Measurements from ENCODE around the gene SLC4A2.
A peak's percentile ranks its signal among the peaks of the same experiment; 100 is the strongest.

Gene SLC4A2

GRCh38 chr7:151085691-151086620 is 26.6 kb downstream of the SLC4A2 start, which contains the start of gene AGAP3 (continued):
- TF ChIP-seq PATZ1 (tag by site-specific recombination; IDR thresholded peaks at IDR 0.05) (peak; percentile 89), ZNF580 (tag by site-specific recombination; IDR thresholded peaks at IDR 0.05) (no peak), ZNF768 (tag by site-specific recombination; IDR thresholded peaks at IDR 0.05) (no peak), ZNF670 (tag by site-specific recombination; IDR thresholded peaks at IDR 0.05; ENCODE audit: low read depth) (no peak), OVOL3 (tag by site-specific recombination; IDR thresholded peaks at IDR 0.05) (no peak), ZNF362 (tag by site-specific recombination; IDR thresholded peaks at IDR 0.05) (no peak), ZNF23 (tag by site-specific recombination; IDR thresholded peaks at IDR 0.05; ENCODE audit: borderline replicate concordance) (no peak), ZBTB1 (tag by site-specific recombination; IDR thresholded peaks at IDR 0.05) (no peak), MEIS1 (CRISPR knock-in tag; IDR thresholded peaks at IDR 0.05; ENCODE audit: borderline replicate concordance) (no peak), ZBTB49 (tag by site-specific recombination; IDR thresholded peaks at IDR 0.05; ENCODE audit: low read depth) (no peak), PRDM10 (tag by site-specific recombination; IDR thresholded peaks at IDR 0.05) (peak; percentile 65), ZNF2 (tag by site-specific recombination; IDR thresholded peaks at IDR 0.05) (peak; percentile 67; the same call in 1 of the 2 replicates), ZNF571 (tag by site-specific recombination; IDR thresholded peaks at IDR 0.05) (no peak), ZBTB7A (tag by site-specific recombination; IDR thresholded peaks at IDR 0.05; ENCODE audit: low read depth) (no peak), ZNF610 (tag by site-specific recombination; IDR thresholded peaks at IDR 0.05; ENCODE audit: borderline replicate concordance) (no peak), ZSCAN16 (tag by site-specific recombination; IDR thresholded peaks at IDR 0.05) (no peak), ZNF473 (tag by site-specific recombination; IDR thresholded peaks at IDR 0.05) (no peak), ZBTB44 (tag by site-specific recombination; IDR thresholded peaks at IDR 0.05) (no peak), ZNF274 (IDR thresholded peaks at IDR 0.05; ENCODE audit: low read length) (no peak), ZNF274 (tag by site-specific recombination; IDR thresholded peaks at IDR 0.05; ENCODE audit: borderline replicate concordance) (no peak), ZNF701 (tag by site-specific recombination; IDR thresholded peaks at IDR 0.05) (no peak), ZNF76 (tag by site-specific recombination; IDR thresholded peaks at IDR 0.05; ENCODE audit: borderline replicate concordance, low read depth) (peak; percentile 53; the same call in 1 of the 2 replicates), ZNF211 (tag by site-specific recombination; IDR thresholded peaks at IDR 0.05; ENCODE audit: low read depth) (no peak)
